HepG2 (cell line): Measurements from ENCODE around the gene B9D2. TPM values are rescaled to one million over a fixed set of nuclear protein-coding genes. Genes with fewer than 3 reads are reported as not detected.

Source experiments
- ATF7 ChIP-seq, 2 experiments: fragments of 450-650 bp in 1 of 2; sonication (generic) in 1 of 2; formaldehyde crosslinking in 1 of 2; IDR thresholded peaks; 2 replicates each; pipeline versions ENCODE4 v1.4.0 to v1.6.1; 2016 to 2020; ENCODE audit warnings: antibody characterized with exemption in 1 of 2, mild to moderate bottlenecking in 1 of 2, missing genetic modification reagents in 1 of 2
- CBX2 ChIP-seq, 2 experiments: fragments of 200-600 bp in 1 of 2; sonication (generic); formaldehyde crosslinking in 1 of 2; IDR thresholded peaks; 2 replicates each; pipeline versions ENCODE4 v1.7.0 to v1.8.1; 2018 to 2022; ENCODE audit warnings: low read depth in 2 of 2, low read length in 1 of 2, mild to moderate bottlenecking in 1 of 2, missing genetic modification reagents in 1 of 2
- CHD4 ChIP-seq: fragments of 200-600 bp; sonication (generic); IDR thresholded peaks from 2 replicates; pipeline ENCODE4 v1.7.0; 2017; ENCODE audit warnings: mild to moderate bottlenecking, low read length, borderline replicate concordance
- HNF4G ChIP-seq, 2 experiments: sonication (generic) in 1 of 2; formaldehyde crosslinking in 1 of 2; IDR thresholded peaks; 2 replicates each; pipeline versions ENCODE4 v1.4.0 to v1.6.1; 2011 to 2020; ENCODE audit warnings: borderline replicate concordance in 2 of 2, low read depth in 2 of 2, mild to moderate bottlenecking in 2 of 2, low read length in 1 of 2, missing genetic modification reagents in 1 of 2, moderate library complexity in 1 of 2
- IRX3 ChIP-seq: sonication (generic); formaldehyde crosslinking; IDR thresholded peaks from 2 replicates; pipeline ENCODE4 v1.8.1; 2023; ENCODE audit warnings: mild to moderate bottlenecking, low read depth, missing genetic modification reagents, borderline replicate concordance
- KLF6 ChIP-seq: IDR thresholded peaks from 2 replicates; pipeline ENCODE4 v1.8.0; 2016; ENCODE audit warnings: missing biosample characterization, missing genetic modification reagents
- LBX2 ChIP-seq: sonication (generic); formaldehyde crosslinking; IDR thresholded peaks from 2 replicates; pipeline ENCODE4 v1.5.0; 2020; ENCODE audit warnings: missing genetic modification reagents, mild to moderate bottlenecking, borderline replicate concordance
- MTA3 ChIP-seq: sonication (generic); formaldehyde crosslinking; IDR thresholded peaks from 2 replicates; pipeline ENCODE4 v1.4.0; 2020; ENCODE audit warnings: missing genetic modification reagents
- NR0B2 ChIP-seq: sonication (generic); formaldehyde crosslinking; IDR thresholded peaks from 2 replicates; pipeline ENCODE4 v1.4.0; 2020; ENCODE audit warnings: mild to moderate bottlenecking, missing genetic modification reagents
- PRDM15 ChIP-seq: sonication (generic); formaldehyde crosslinking; IDR thresholded peaks from 2 replicates; pipeline ENCODE4 v1.4.0; 2020; ENCODE audit warnings: missing genetic modification reagents
- RAD51 ChIP-seq: fragments of 450-650 bp; IDR thresholded peaks from 2 replicates; pipeline ENCODE4 v1.6.1; 2016; ENCODE audit warnings: borderline replicate concordance
- SPEN ChIP-seq: sonication (generic); formaldehyde crosslinking; IDR thresholded peaks from 2 replicates; pipeline ENCODE4 v1.5.1; 2020; ENCODE audit warnings: low read depth, mild to moderate bottlenecking, missing genetic modification reagents
- STAT5B ChIP-seq: sonication (generic); formaldehyde crosslinking; IDR thresholded peaks from 2 replicates; pipeline ENCODE4 v1.4.0; 2020; ENCODE audit warnings: missing genetic modification reagents
- UBTF ChIP-seq: sonication (generic); formaldehyde crosslinking; IDR thresholded peaks from 2 replicates; pipeline ENCODE4 v1.4.0; 2020; ENCODE audit warnings: mild to moderate bottlenecking, missing genetic modification reagents
- ZBTB42 ChIP-seq: sonication (generic); formaldehyde crosslinking; IDR thresholded peaks from 2 replicates; pipeline ENCODE4 v1.5.0; 2020; ENCODE audit warnings: mild to moderate bottlenecking, missing genetic modification reagents
- ZBTB8A ChIP-seq: sonication (generic); formaldehyde crosslinking; IDR thresholded peaks from 2 replicates; pipeline ENCODE4 v1.4.0; 2020; ENCODE audit warnings: mild to moderate bottlenecking, low read depth, missing genetic modification reagents, borderline replicate concordance
- ZNF230 ChIP-seq: sonication (generic); formaldehyde crosslinking; IDR thresholded peaks from 2 replicates; pipeline ENCODE4 v1.4.0; 2020; ENCODE audit warnings: mild to moderate bottlenecking, missing genetic modification reagents
- ZNF292 ChIP-seq: sonication (generic); formaldehyde crosslinking; IDR thresholded peaks from 2 replicates; pipeline ENCODE4 v1.8.1; 2022; ENCODE audit warnings: mild to moderate bottlenecking, low read depth, missing genetic modification reagents, borderline replicate concordance
- ZNF784 ChIP-seq: sonication (generic); formaldehyde crosslinking; IDR thresholded peaks from 2 replicates; pipeline ENCODE4 v1.5.1; 2020; ENCODE audit warnings: missing genetic modification reagents, mild to moderate bottlenecking, borderline replicate concordance
- polyA plus RNA-seq, 8 experiments: library from polyadenylated mRNA; depleted of rRNA in 3 of 8; stranded (reverse) in 7 of 8; unstranded in 1 of 8; fragments of >200 nt; fragmentation: Illumina TruSeq in 4 of 8; extraction: Trizol in 4 of 8; gene quantifications; 2 replicates each; pipeline versions ENCODE4 v1.2.1 to v1.2.3, GENCODE V29; 2011 to 2016; ENCODE audit warnings: low read depth in 4 of 8, missing spikeins in 1 of 8, mixed read lengths in 1 of 8; ENCODE audit not compliant: insufficient read depth in 1 of 8
- total RNA-seq, 5 experiments: library from RNA; depleted of rRNA; stranded (reverse); fragments of >200 nt; fragmentation: Illumina TruSeq; extraction: Trizol; gene quantifications; 2 replicates each; pipeline ENCODE4 v1.2.3, GENCODE V29; 2016; ENCODE audit warnings: low read depth in 1 of 5
- TF ChIP-seq, protein P1 (sequence below): sonication (generic); formaldehyde crosslinking; IDR thresholded peaks from 2 replicates; pipeline ENCODE4 v1.4.0; 2020; ENCODE audit warnings: missing genetic modification reagents

Gene B9D2
- total and polyA plus RNA-seq, 2 of the 13 experiments (the other 11 are each of a cell fraction or from before 2014, with no cell fraction given) = 3.1 to 4.4 TPM

GRCh38 chr19:41323430-41324125, 40.4 kb downstream of the B9D2 start (continued):
- TF ChIP-seq NR0B2 (CRISPR knock-in tag) (no peak), CHD4 (no peak), PRDM15 (no peak), LBX2 (CRISPR knock-in tag) (no peak), IRX3 (CRISPR knock-in tag) (no peak), HNF4G (IDR thresholded peaks at IDR 0.05; ENCODE audit: borderline replicate concordance, low read depth, low read length) (no peak), HNF4G (CRISPR knock-in tag; IDR thresholded peaks at IDR 0.05; ENCODE audit: borderline replicate concordance, low read depth) (peak; percentile 57; the same call in 1 of the 2 replicates), ZBTB42 (no peak), ZNF292 (CRISPR knock-in tag) (no peak), KLF6 (no peak), UBTF (peak; percentile 33; the same call in 1 of the 2 replicates), CBX2 (IDR thresholded peaks at IDR 0.05; ENCODE audit: low read depth, low read length) (no peak), CBX2 (CRISPR knock-in tag; IDR thresholded peaks at IDR 0.05; ENCODE audit: low read depth) (no peak), STAT5B (CRISPR knock-in tag) (no peak), SPEN (CRISPR knock-in tag) (no peak), RAD51 (no peak), ATF7 (IDR thresholded peaks at IDR 0.05) (no peak), ATF7 (CRISPR knock-in tag; IDR thresholded peaks at IDR 0.05) (no peak), ZNF784 (no peak), MTA3 (no peak), ZBTB8A (CRISPR knock-in tag) (no peak), ZNF230 (no peak)
- TF ChIP-seq, protein P1, sequence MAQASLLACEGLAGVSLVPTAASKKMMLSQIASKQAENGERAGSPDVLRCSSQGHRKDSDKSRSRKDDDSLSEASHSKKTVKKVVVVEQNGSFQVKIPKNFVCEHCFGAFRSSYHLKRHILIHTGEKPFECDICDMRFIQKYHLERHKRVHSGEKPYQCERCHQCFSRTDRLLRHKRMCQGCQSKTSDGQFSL (CRISPR knock-in tag) = no peak
